HepG2 (cell line): Measurements from ENCODE around the gene MYPN. TPM values are rescaled to one million over a fixed set of nuclear protein-coding genes. Genes with fewer than 3 reads are reported as not detected.

ENCODE experiments used
- CREB3 ChIP-seq: sonication (generic); formaldehyde crosslinking; IDR thresholded peaks from 2 replicates; pipeline ENCODE4 v1.5.0; 2020; ENCODE audit warnings: missing genetic modification reagents
- JDP2 ChIP-seq: sonication (generic); formaldehyde crosslinking; IDR thresholded peaks from 2 replicates; pipeline ENCODE4 v1.8.1; 2022; ENCODE audit warnings: missing genetic modification reagents, borderline replicate concordance
- PRMT3 ChIP-seq: sonication (generic); formaldehyde crosslinking; IDR thresholded peaks from 2 replicates; pipeline ENCODE4 v1.8.1; 2022; ENCODE audit warnings: low read depth, mild to moderate bottlenecking, moderate library complexity, missing genetic modification reagents, borderline replicate concordance
- SMC3 ChIP-seq: IDR thresholded peaks from 2 replicates; pipeline ENCODE4 v1.6.1; 2011; ENCODE audit warnings: low read length, improper control_type of control experiment
- ZBTB3 ChIP-seq: sonication (generic); formaldehyde crosslinking; IDR thresholded peaks from 2 replicates; pipeline ENCODE4 v1.4.0; 2020; ENCODE audit warnings: low read depth, mild to moderate bottlenecking, moderate library complexity, missing genetic modification reagents, borderline replicate concordance
- ZC3H4 ChIP-seq: sonication (generic); formaldehyde crosslinking; IDR thresholded peaks from 2 replicates; pipeline ENCODE4 v1.4.0; 2020; ENCODE audit warnings: missing genetic modification reagents, borderline replicate concordance
- ZHX2 ChIP-seq, 2 experiments: sonication (generic) in 1 of 2; formaldehyde crosslinking in 1 of 2; IDR thresholded peaks; 2 replicates each; pipeline versions ENCODE4 v1.6.1 to v1.9.0; 2014 to 2022; ENCODE audit warnings: antibody characterized with exemption in 1 of 2, borderline replicate concordance in 1 of 2, inconsistent platforms in 1 of 2, low read depth in 1 of 2, missing genetic modification reagents in 1 of 2
- polyA plus RNA-seq, 8 experiments: library from polyadenylated mRNA; depleted of rRNA in 3 of 8; stranded (reverse) in 7 of 8; unstranded in 1 of 8; fragments of >200 nt; fragmentation: Illumina TruSeq in 4 of 8; extraction: Trizol in 4 of 8; gene quantifications; 2 replicates each; pipeline versions ENCODE4 v1.2.1 to v1.2.3, GENCODE V29; 2011 to 2016; ENCODE audit warnings: low read depth in 4 of 8, missing spikeins in 1 of 8, mixed read lengths in 1 of 8; ENCODE audit not compliant: insufficient read depth in 1 of 8
- total RNA-seq, 5 experiments: library from RNA; depleted of rRNA; stranded (reverse); fragments of >200 nt; fragmentation: Illumina TruSeq; extraction: Trizol; gene quantifications; 2 replicates each; pipeline ENCODE4 v1.2.3, GENCODE V29; 2016; ENCODE audit warnings: low read depth in 1 of 5

The MYPN gene
- total and polyA plus RNA-seq, 2 of the 13 experiments (the other 11 are each of a cell fraction or from before 2014, with no cell fraction given): not detected

GRCh38 chr10:68230268-68230667, 121.0 kb downstream of the MYPN start (continued):
- TF ChIP-seq ZHX2 (IDR thresholded peaks at IDR 0.05; ENCODE audit: low read depth) (no peak), ZHX2 (CRISPR knock-in tag; IDR thresholded peaks at IDR 0.05; ENCODE audit: borderline replicate concordance) (no peak), PRMT3 (no peak), ZBTB3 (CRISPR knock-in tag) (no peak), JDP2 (CRISPR knock-in tag) (no peak), CREB3 (CRISPR knock-in tag) (no peak), SMC3 (no peak), ZC3H4 (CRISPR knock-in tag) (no peak)
